HG02973 (cell line): Measurements from ENCODE around the gene BRSK2.

Experiments used
- ATAC-seq: cut with Tn5 transposase; IDR thresholded peaks from one replicate; pipeline ENCODE4 v1.9.1; 2021; ENCODE audit warnings: moderate library complexity; ENCODE audit not compliant: unreplicated experiment

Gene BRSK2

GRCh38 chr11:1479006-1479677 lies 89.4 kb downstream of the BRSK2 start:
- ATAC-seq = no peak

- no peak for ATAC-seq
These were observed 90.0 kb downstream of the BRSK2 start for GRCh38 chr11:1479678-1480118.

DNA sequence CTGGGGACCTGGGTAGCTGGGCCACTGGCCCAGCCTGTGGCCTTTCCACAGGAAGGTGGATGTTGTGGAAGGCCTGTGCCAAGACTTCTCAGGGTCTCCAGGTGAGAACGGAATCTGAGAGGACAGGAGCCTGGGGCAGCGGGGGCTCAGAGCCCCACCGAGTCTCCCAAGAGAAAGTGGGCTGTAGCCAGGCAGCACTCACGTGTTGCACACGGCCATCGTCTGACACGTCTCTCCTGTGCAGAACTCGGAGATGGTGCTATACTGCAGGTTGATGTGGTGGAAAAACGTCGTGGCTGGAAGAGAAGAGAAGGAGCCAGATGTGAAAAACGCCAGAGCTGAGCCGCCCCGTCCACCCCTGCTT lies 90.4 kb downstream of the BRSK2 start:
- ATAC-seq = no peak

DNA sequence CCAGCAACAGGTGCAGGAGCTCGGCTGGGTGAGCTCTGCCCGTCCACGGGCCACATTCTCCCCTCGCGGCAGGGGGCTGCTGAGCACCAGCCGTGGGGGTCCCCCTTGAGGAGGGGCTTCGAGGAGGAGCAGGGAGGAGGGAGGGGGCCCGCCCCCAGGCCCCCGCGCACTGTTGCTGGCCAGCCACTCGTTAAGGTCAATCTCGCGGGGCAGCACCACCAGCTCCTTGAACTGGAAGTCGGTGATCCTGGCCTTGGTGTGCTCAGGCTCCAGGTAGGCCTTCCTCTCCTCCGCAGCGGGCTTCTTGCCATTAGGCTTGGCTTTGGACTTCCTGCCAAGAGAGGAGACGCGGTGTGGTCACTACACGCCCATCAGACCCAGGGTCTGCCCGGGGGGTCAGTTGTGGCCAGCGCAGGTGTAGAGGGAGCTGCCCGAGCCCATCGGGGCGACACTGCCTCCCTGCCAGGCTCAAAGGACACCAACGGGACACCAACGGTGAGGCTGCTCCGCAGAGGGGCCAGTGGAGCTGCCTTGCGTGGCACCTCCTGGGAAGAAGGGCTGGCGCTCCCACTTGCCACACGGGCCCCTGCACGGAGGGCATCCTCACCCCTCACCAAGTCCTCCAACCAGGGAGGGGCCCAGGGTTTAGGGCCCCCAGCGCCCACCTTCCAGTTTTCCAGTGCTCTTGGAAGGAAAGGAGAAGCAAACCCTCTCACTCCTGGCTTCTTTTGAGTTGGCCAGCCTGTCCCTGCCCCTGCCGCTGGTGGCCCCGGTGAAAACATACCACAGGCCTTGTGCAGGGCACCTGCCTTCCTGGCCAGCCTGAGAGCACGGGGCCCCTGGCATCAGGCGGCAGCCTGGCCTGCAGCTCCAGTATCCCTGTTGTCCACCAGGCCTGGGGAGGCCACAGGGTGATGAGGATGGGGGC lies 91.1 kb downstream of the BRSK2 start:
- ATAC-seq = no peak

DNA sequence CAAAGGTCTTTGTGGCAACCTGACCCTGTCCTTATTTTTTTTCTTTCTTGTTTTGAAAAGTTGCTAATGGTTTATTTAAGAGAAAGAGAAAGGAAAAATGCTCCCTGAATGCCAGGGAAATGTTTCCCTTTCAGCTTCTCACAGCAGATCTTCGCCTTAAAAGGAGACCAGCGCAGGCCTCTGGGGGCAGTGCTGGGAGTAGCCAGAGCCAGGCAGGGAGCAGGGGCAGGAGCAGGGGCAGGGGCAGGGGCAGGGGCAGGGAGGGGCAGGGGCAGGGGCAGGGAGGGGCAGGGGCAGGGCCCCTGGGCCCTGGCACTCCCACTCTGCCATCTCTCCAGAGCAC lies 91.7 kb downstream of the BRSK2 start:
- no peak for ATAC-seq

DNA sequence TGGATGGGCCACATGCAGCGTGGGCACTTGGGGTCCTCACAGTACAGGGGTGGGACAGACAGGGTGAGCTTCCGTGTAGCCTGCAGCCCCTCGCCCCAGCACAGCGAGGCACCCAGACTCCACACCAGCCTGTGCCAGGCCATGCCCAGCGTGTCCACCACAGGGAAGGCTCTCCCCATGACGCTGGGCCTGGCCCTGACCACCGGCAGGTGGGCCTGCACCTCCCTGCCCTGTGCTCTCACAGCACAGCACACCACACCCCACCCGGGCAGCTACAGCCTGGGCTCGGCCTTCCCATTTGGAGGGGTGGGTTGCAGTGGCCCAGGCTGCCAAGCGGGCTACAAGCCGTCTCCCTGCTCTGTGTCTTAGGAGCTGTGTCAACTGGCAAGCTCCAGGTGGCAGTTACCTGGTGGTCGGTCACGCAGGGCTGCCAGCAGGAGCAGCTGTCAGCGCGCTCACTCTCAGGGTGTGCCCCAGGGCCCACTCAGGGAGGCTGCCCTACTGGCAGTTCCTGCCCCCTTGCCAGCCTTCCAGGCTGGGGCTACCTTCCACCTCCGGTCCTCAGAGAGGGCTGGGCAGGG lies 92.2 kb downstream of the BRSK2 start:
- no peak for ATAC-seq

DNA sequence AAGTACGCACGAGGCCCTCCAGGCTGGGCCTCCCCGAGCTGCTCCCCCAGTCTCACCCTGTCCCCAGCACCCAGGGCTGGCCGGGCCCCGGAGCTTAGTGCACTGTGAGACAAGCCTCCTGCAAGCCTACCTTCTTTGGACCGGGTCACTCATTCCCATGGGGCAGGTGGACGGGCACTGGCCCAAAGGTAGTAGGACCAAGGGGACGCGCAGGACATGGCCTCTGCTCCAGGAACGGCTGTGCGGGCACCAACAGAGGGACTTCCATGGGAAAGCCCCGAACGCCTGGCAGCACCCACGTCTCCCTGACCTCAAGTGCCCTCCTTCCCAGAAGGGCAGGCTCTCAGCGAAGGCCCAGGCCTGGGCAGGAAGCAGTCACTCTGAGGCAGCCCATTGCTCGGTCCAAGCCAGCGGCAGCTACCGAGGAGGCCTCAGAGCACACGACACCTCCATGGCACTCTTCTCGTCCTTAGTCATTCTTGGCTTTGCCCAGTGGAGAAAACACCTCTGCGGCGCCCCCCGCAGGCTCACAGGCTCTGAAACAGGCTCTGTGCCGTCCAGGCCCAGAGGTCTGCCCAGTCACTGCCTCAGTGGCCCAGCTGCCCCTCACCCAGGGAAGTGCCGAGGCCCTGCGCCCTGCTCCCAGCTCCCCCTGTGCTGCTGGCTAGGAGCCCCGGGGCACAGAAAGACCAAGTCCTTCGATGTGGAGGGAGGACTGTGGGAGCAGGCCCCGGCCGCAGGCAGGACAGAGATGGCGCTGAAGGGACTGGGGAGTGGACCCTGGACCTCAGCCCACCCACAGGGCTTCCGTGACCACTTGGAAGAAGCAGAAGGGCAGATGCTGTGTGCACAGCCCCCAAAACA lies 93.1 kb downstream of the BRSK2 start:
- ATAC-seq = no peak

DNA sequence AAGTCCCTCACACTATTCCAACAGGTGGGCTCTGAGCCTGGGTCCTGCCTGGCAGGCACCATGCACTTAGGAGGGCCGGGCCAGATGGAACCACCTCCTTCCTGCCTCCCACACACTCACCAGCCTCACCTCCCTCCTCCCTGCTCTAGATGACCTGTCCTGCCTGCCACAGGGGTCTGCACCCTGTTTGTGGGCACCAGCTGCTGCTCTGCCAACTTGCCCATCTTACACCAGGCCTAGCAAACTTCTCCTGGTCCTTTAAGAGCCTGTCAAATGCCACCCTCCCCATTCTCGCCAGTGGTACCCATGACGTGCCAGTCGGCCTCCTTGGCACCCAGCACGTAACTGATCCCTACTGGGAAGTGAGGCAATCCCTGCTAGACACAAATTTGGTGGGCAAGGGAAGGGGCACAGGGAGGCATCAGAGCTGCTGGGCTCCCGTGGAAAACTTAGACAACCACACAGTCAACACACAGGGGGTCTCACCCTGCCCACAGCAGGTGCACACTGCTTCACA lies 93.8 kb downstream of the BRSK2 start:
- ATAC-seq = no peak

- no peak for ATAC-seq
These were observed 94.4 kb downstream of the BRSK2 start for GRCh38 chr11:1484061-1484671.

- no peak for ATAC-seq
These were observed 95.2 kb downstream of the BRSK2 start for GRCh38 chr11:1484695-1485503.

GRCh38 chr11:1485504-1485885 lies 95.8 kb downstream of the BRSK2 start:
- ATAC-seq = no peak

GRCh38 chr11:1486054-1486825 lies 96.5 kb downstream of the BRSK2 start, which contains the start of gene MOB2:
Gene MOB2 (minus strand): TSS chr11:1486779. CDS start chr11:1486556, 223 bp downstream.
- ATAC-seq = no peak

DNA sequence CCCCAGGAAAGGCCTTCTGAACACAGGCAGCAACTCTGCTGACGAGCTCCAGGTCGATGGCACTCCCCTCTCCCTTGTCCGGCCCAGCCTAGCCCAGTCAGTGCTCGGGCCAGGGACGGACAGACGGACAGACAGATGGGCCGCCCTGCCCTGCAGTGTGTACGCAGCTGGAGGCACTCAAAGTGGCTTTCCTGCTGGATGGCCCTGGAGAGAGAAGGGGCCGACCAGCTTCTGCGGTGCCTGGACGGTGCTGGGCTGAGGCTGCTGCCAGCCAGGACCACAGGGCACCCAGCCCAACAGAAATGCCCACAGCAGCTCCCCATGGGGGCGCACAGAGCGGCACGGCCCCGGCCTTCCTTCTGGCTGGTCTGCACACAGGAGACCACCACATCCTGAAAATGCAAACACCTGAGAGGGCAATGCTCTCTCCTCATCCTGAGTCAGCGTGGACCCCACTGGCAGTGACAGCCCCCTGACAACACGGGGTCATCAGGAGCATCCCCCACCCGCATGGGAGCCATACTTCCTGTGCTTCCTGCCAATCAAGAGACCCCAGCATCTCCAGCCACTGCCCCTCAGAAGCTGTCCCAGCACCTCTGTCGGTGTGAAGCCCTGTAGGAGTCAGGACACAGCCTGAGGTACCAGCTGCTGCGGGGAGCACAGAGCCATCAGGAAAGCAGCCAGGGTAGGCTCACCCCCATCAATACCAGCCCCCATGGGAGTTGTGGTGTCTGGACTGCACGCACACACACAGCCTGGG lies 97.5 kb downstream of the BRSK2 start:
- no peak for ATAC-seq

DNA sequence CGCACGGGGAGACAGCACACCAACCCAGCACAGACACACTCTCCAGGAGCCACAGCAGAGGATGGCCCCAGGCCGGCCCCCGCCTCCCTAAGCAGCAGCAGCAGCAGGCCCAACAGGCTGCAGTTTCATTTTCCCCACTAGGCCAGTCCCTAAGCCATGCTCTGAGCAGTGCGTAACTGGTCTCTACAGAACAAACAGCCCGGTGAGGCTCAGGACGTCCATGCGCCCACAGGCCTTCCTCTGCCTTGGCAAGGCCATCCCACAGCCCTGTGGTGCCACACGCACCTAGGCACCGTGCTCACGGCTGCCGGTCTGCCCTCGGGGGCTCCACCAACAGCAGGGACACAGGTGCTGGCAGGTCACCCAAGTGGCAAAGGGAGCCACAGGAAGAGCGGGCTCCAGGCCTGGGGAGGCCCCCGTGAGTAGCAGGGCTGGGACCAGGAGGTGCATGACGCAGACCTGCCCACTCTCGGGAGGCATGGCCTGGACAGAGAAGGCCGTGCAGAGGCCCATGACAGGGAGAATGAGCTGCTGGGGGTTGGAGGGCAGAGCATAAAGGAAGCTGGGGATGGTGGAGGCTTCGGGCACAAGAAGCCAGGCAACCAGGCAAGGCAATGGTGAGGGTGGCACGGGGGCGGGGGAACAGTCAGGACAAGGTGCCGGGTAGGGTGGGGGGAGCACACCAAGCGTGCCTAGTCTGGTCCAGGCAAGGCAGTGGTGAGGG lies 98.3 kb downstream of the BRSK2 start:
- ATAC-seq = no peak

GRCh38 chr11:1488575-1489180 lies 98.9 kb downstream of the BRSK2 start:
- no peak for ATAC-seq

DNA sequence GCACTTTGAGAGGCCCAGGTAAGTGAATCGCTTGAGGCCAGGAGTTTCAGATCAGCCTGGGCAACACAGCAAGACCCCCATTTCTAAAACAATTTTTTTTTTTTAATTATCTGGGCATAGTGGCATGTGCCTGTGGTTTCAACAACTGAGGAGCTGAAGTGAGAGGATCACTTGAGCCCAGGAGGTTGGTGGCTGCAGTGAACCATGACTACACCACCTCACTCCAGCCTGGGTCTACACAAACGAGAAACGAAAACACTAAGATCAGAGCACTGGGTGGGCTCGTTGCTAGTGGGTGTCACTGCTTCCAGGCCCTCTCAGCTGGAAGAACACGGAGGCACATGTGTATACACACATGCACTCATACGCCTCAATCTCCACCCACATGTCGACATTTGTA lies 100.9 kb downstream of the BRSK2 start:
- no peak for ATAC-seq

DNA sequence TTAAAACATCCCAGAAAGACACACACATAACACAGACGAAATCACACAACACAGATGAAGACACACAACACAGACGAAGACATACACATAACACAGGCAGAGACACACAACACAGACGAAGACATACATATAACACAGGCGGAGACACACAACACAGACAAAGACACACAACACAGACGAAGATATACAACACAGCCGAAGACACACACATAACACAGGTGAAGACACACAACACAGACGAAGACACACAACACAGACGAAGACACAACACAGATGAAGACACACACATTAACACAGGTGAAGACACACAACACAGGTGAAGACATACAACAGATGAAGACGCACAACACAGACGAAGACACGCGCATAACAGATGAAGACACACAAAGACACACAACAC lies 101.6 kb downstream of the BRSK2 start:
- no peak for ATAC-seq
